ENCODE measurements around the gene CTU2. TPM values are rescaled to one million over a fixed set of nuclear protein-coding genes. Genes with fewer than 3 reads are reported as not detected.
A peak's percentile ranks its signal among the peaks of the same experiment; 100 is the strongest.

The CTU2 gene
- total RNA-seq, 1 donor from 2014 or later = 22.7 TPM

GRCh38 chr16:88750854-88751253 lies 44.6 kb downstream of the CTU2 start:
- DNase-seq (no peak), ATAC-seq (no peak)
- intact Hi-C loops (cut with micrococcal nuclease) = no loop called here

GRCh38 chr16:88752386-88753002 lies 46.2 kb downstream of the CTU2 start:
- ATAC-seq (no peak), DNase-seq (no peak)
- intact Hi-C loops (cut with micrococcal nuclease) = no loop called here

GRCh38 chr16:88753191-88753590 lies 46.9 kb downstream of the CTU2 start:
- ATAC-seq (no peak), DNase-seq (no peak)
- intact Hi-C loops (cut with micrococcal nuclease) = no loop called here

GRCh38 chr16:88753602-88754001 lies 47.3 kb downstream of the CTU2 start:
- intact Hi-C loops (cut with micrococcal nuclease) = no loop called here

GRCh38 chr16:88754109-88754911 lies 48.0 kb downstream of the CTU2 start:
- DNase-seq = no peak
- no peak for ATAC-seq
- intact Hi-C loops (cut with micrococcal nuclease) = no loop called here

More at GRCh38 chr16:88753602-88754001, 47.3 kb downstream of the CTU2 start:
- ATAC-seq (no peak), DNase-seq (no peak)

- intact Hi-C loops (cut with micrococcal nuclease) = no loop called here
- ATAC-seq (no peak), DNase-seq (no peak)
Observed at GRCh38 chr16:88754912-88755744, 48.8 kb downstream of the CTU2 start.

- ATAC-seq (no peak), DNase-seq (no peak)
- intact Hi-C loops (cut with micrococcal nuclease) = no loop called here
Observed at GRCh38 chr16:88755745-88756443, 49.6 kb downstream of the CTU2 start.

- ATAC-seq = no peak
- DNase-seq = no peak
- intact Hi-C loops (cut with micrococcal nuclease) = no loop called here
Observed at GRCh38 chr16:88758227-88758943, 52.1 kb downstream of the CTU2 start.

- ATAC-seq (no peak), DNase-seq (no peak)
- intact Hi-C loops (cut with micrococcal nuclease) = no loop called here
Observed at GRCh38 chr16:88758944-88759244, 52.6 kb downstream of the CTU2 start.

GRCh38 chr16:88759245-88759975 lies 53.1 kb downstream of the CTU2 start:
- intact Hi-C loops (cut with micrococcal nuclease) = no loop called here
- ATAC-seq (peak; percentile 16), DNase-seq (no peak)

- intact Hi-C loops (cut with micrococcal nuclease) = no loop called here
- no peak for DNase-seq
Observed at GRCh38 chr16:88759976-88760350, 53.7 kb downstream of the CTU2 start.

GRCh38 chr16:88760424-88761142 lies 54.3 kb downstream of the CTU2 start:
- intact Hi-C loops (cut with micrococcal nuclease) = no loop called here
- no peak for DNase-seq
- ATAC-seq = no peak

More at GRCh38 chr16:88759976-88760350, 53.7 kb downstream of the CTU2 start:
- no peak for ATAC-seq

- intact Hi-C loops (cut with micrococcal nuclease) = no loop called here
- ATAC-seq = no peak
- no peak for DNase-seq
Observed at GRCh38 chr16:88761143-88761534, 54.8 kb downstream of the CTU2 start.

- no peak for DNase-seq
- ATAC-seq = no peak
- intact Hi-C loops (cut with micrococcal nuclease) = no loop called here
Observed at GRCh38 chr16:88761830-88762229, 55.5 kb downstream of the CTU2 start.

GRCh38 chr16:88762258-88762870 lies 56.1 kb downstream of the CTU2 start:
- ATAC-seq (no peak), DNase-seq (no peak)
- intact Hi-C loops (cut with micrococcal nuclease) = no loop called here

GRCh38 chr16:88762941-88763340 lies 56.6 kb downstream of the CTU2 start:
- intact Hi-C loops (cut with micrococcal nuclease) = no loop called here
- DNase-seq = no peak
- no peak for ATAC-seq

- ATAC-seq (no peak), DNase-seq (no peak)
- intact Hi-C loops (cut with micrococcal nuclease) = no loop called here
Observed at GRCh38 chr16:88763502-88764053, 57.3 kb downstream of the CTU2 start.
